Liver (tissue), 9 donors: ENCODE results near the gene SPRYD4. TPM values are rescaled to one million over a fixed set of nuclear protein-coding genes. Genes with fewer than 3 reads are reported as not detected.

Source experiments
- DNase-seq: peaks from one replicate; pipeline ENCODE4 v3.0.0-alpha.2; 2017; ENCODE audit warnings: low spot score
- H3K27ac ChIP-seq, 2 donors: one replicate each; pipeline ENCODE4 v1.7.0; 2013; ENCODE audit warnings: inconsistent platforms in 2 of 2, low read length in 2 of 2, control low read depth in 1 of 2, low read depth in 1 of 2, mild to moderate bottlenecking in 1 of 2
- H3K27me3 ChIP-seq, 4 donors: one replicate each; pipeline versions ENCODE4 v1.6.1 to v1.7.0; 2013; ENCODE audit warnings: low read length in 3 of 4, inconsistent platforms in 1 of 4, mild to moderate bottlenecking in 1 of 4, moderate library complexity in 1 of 4; ENCODE audit not compliant: control insufficient read depth in 4 of 4, insufficient read depth in 4 of 4
- H3K36me3 ChIP-seq, 4 donors: one replicate each; pipeline versions ENCODE4 v1.6.1 to v1.7.0; 2013; ENCODE audit warnings: low read length in 3 of 4, mild to moderate bottlenecking in 3 of 4, low read depth in 1 of 4, moderate library complexity in 1 of 4; ENCODE audit not compliant: control insufficient read depth in 4 of 4, insufficient read depth in 3 of 4
- H3K4me1 ChIP-seq, 4 donors: one replicate each; pipeline versions ENCODE4 v1.6.1 to v1.7.0; 2013; ENCODE audit warnings: low read length in 3 of 4, mild to moderate bottlenecking in 3 of 4, moderate library complexity in 1 of 4; ENCODE audit not compliant: control insufficient read depth in 4 of 4, insufficient read depth in 4 of 4
- H3K4me3 ChIP-seq, 3 donors: one replicate each; pipeline versions ENCODE4 v1.6.1 to v1.7.0; 2013; ENCODE audit warnings: low read length in 3 of 3, control low read depth in 1 of 3, low read depth in 1 of 3, mild to moderate bottlenecking in 1 of 3
- H3K9ac ChIP-seq, 2 donors: one replicate each; pipeline ENCODE4 v1.7.0; 2013; ENCODE audit warnings: low read length in 2 of 2, mild to moderate bottlenecking in 2 of 2, moderate library complexity in 2 of 2, control low read depth in 1 of 2, low read depth in 1 of 2
- H3K9me3 ChIP-seq, 4 donors: one replicate each; pipeline versions ENCODE4 v1.6.1 to v1.7.0; 2013; ENCODE audit warnings: low read length in 3 of 4; ENCODE audit not compliant: control insufficient read depth in 4 of 4
- EGR1 ChIP-seq, 2 donors: IDR thresholded peaks; 2 replicates each; pipeline ENCODE4 v1.6.1; 2016 to 2018; ENCODE audit warnings: antibody characterized with exemption in 2 of 2, low read depth in 2 of 2
- FOXA1 ChIP-seq: IDR thresholded peaks from 2 replicates; pipeline ENCODE4 v1.6.1; 2016; ENCODE audit warnings: antibody characterized with exemption
- FOXA2 ChIP-seq: IDR thresholded peaks from 2 replicates; pipeline ENCODE4 v1.6.1; 2016; ENCODE audit warnings: antibody characterized with exemption
- GABPA ChIP-seq, 2 donors: IDR thresholded peaks in 1 of 2; conservative IDR thresholded peaks in 1 of 2; 2 replicates each; pipeline ENCODE4 v1.6.1; 2016; ENCODE audit warnings: antibody characterized with exemption in 2 of 2, mild to moderate bottlenecking in 1 of 2, moderate library complexity in 1 of 2
- HNF4A ChIP-seq, 2 donors: conservative IDR thresholded peaks; 2 replicates each; pipeline ENCODE4 v1.6.1; 2016; ENCODE audit warnings: antibody characterized with exemption in 2 of 2, mild to moderate bottlenecking in 2 of 2
- HNF4G ChIP-seq: IDR thresholded peaks from 2 replicates; pipeline ENCODE4 v1.6.1; 2016; ENCODE audit warnings: antibody characterized with exemption
- JUND ChIP-seq, 2 donors: IDR thresholded peaks; 2 replicates each; pipeline ENCODE4 v1.6.1; 2016; ENCODE audit warnings: antibody characterized with exemption in 2 of 2
- NR2F2 ChIP-seq: IDR thresholded peaks from 2 replicates; pipeline ENCODE4 v1.6.1; 2016; ENCODE audit warnings: antibody characterized with exemption
- RAD21 ChIP-seq, 2 donors: IDR thresholded peaks; 2 replicates each; pipeline ENCODE4 v1.6.1; 2016; ENCODE audit warnings: antibody characterized with exemption in 2 of 2, mild to moderate bottlenecking in 2 of 2
- RXRA ChIP-seq, 2 donors: IDR thresholded peaks; 2 replicates each; pipeline ENCODE4 v1.6.1; 2017 to 2018; ENCODE audit warnings: antibody characterized with exemption in 2 of 2, mild to moderate bottlenecking in 1 of 2
- SP1 ChIP-seq: IDR thresholded peaks from 2 replicates; pipeline ENCODE4 v1.6.1; 2018; ENCODE audit warnings: antibody characterized with exemption, mild to moderate bottlenecking
- YY1 ChIP-seq: IDR thresholded peaks from 2 replicates; pipeline ENCODE4 v1.6.1; 2016; ENCODE audit warnings: antibody characterized with exemption, mild to moderate bottlenecking
- WGBS: extraction: QIAGEN DNeasy Blood & Tissue Kit; methylation state at CpG from one replicate; pipeline ENCODE4 v1.1.7; 2013; 5-methylcytosine and 5-hydroxymethylcytosine counted together
- polyA plus RNA-seq, 2 donors: library from polyadenylated mRNA; stranded (reverse) in 1 of 2; unstranded in 1 of 2; fragments of 200-250 nt in 1 of 2; fragments of >200 nt in 1 of 2; fragmentation: Nextera tagmentation in 1 of 2; extraction: Ambion mirVana in 1 of 2; gene quantifications; one replicate each; pipeline versions ENCODE4 v1.2.1 to v1.2.3, GENCODE V29; 2013 to 2015
- total RNA-seq, 2 donors: library from RNA; depleted of rRNA; stranded (reverse); fragments of >200 nt; gene quantifications; one replicate each; pipeline ENCODE4 v1.2.3, GENCODE V29; 2014
- TF ChIP-seq, protein P1 (sequence below): IDR thresholded peaks from 2 replicates; pipeline ENCODE4 v1.6.1; 2016; ENCODE audit warnings: antibody characterized with exemption
- TF ChIP-seq, protein P2 (sequence below): IDR thresholded peaks from 2 replicates; pipeline ENCODE4 v1.6.1; 2016; ENCODE audit warnings: antibody characterized with exemption
- TF ChIP-seq, protein P3 (sequence below): fragments of 150-350 bp; IDR thresholded peaks from 2 replicates; pipeline ENCODE4 v1.5.1; 2017; ENCODE audit warnings: improper control_type of control experiment, low read depth, low read length; ENCODE audit not compliant: missing input control
- TF ChIP-seq, protein P4 (sequence below): IDR thresholded peaks from 2 replicates; pipeline ENCODE4 v1.6.1; 2016; ENCODE audit warnings: antibody characterized with exemption
- TF ChIP-seq, protein P5 (sequence below): IDR thresholded peaks from 2 replicates; pipeline ENCODE4 v1.6.1; 2016; ENCODE audit warnings: antibody characterized with exemption, mild to moderate bottlenecking
- donor health status: healthy.
- donor health status: healthy.
- donor health status: healthy.
- donor health status: healthy.
- donor health status: healthy.

Gene SPRYD4
- total and polyA plus RNA-seq, 4 donors, result 3.8 to 13.0 (median 7.6) TPM

DNA sequence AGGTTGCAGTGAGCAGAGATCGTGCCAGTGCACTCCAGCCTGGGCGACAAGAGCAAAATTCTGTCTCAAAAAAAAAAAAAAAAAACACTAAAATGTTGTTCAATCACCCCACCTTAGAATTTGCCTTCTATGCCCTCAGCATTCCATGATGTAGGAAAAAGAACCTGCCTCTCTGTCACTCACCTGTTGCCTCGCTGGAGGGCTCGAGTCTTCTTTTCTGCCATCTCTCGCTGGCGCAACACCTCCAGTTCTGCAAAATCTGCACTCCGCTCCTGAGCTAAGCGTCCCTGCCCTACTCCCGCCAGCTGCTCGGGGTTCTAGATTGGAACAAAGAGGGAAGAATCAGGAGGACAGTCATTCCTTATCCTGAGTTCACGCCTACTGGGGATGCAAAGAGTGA is 37.1 kb upstream of the SPRYD4 start:
- Histone ChIP-seq H3K27ac (no peak overlapping the region), H3K4me3 (no peak overlapping the region), H3K4me1 (no peaks in the 10 kb centered on the region), H3K9me3 (no peaks in the 10 kb centered on the region), H3K27me3 (no peaks in the 10 kb centered on the region), H3K36me3 (peaks cover 5 to 31% (median 10%) of the 10 kb centered on the region in 4 donors), H3K9ac (no peak overlapping the region)
- no peak for DNase-seq
- TF ChIP-seq JUND (IDR thresholded peaks at IDR 0.05) (no peak), RAD21 (IDR thresholded peaks at IDR 0.05) (no peak), FOXA1 (no peak), HNF4A (conservative IDR thresholded peaks at IDR 0.05) (no peak)
- 96% methylated on average over 11 of the region's 11 CpGs for WGBS

DNA sequence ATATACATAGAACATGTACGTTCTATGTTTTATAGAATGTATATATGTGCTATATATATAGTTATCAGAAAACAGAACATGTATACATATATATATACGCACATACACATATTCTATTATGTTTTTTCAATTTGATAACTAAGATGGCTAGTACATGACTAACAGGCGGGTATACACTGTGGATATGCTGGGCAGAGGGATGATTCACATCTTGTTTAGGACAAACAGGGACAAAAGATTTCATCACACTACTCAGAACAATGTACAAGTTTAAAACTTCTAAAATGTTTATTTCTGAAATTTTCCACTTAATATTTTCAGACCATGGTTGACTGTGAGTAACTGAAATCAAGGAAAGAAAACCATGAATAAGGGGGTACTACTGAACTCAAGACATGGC is 36.5 kb upstream of the SPRYD4 start:
- Histone ChIP-seq H3K4me3 (no peak overlapping the region), H3K36me3 (peaks cover 5 to 31% (median 10%) of the 10 kb centered on the region in 4 donors), H3K9ac (no peak overlapping the region), H3K27ac (no peak overlapping the region), H3K4me1 (no peaks in the 10 kb centered on the region), H3K9me3 (no peaks in the 10 kb centered on the region), H3K27me3 (no peaks in the 10 kb centered on the region)
- 98% methylated on average over 3 of the region's 3 CpGs for WGBS
- TF ChIP-seq, protein P1, sequence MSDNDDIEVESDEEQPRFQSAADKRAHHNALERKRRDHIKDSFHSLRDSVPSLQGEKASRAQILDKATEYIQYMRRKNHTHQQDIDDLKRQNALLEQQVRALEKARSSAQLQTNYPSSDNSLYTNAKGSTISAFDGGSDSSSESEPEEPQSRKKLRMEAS, result no peak
- TF ChIP-seq, protein P2, sequence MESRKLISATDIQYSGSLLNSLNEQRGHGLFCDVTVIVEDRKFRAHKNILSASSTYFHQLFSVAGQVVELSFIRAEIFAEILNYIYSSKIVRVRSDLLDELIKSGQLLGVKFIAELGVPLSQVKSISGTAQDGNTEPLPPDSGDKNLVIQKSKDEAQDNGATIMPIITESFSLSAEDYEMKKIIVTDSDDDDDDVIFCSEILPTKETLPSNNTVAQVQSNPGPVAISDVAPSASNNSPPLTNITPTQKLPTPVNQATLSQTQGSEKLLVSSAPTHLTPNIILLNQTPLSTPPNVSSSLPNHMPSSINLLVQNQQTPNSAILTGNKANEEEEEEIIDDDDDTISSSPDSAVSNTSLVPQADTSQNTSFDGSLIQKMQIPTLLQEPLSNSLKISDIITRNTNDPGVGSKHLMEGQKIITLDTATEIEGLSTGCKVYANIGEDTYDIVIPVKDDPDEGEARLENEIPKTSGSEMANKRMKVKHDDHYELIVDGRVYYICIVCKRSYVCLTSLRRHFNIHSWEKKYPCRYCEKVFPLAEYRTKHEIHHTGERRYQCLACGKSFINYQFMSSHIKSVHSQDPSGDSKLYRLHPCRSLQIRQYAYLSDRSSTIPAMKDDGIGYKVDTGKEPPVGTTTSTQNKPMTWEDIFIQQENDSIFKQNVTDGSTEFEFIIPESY, result no peak
- TF ChIP-seq NR2F2 (no peak), HNF4A (conservative IDR thresholded peaks at IDR 0.05) (no peak), SP1 (no peak), RAD21 (IDR thresholded peaks at IDR 0.05) (no peak), HNF4G (no peak), GABPA (IDR thresholded peaks at IDR 0.05 in 1 of 2, conservative IDR thresholded peaks at IDR 0.05 in 1 of 2) (no peak), EGR1 (IDR thresholded peaks at IDR 0.05; ENCODE audit: low read depth in 2 of 2) (no peak), FOXA1 (no peak), RXRA (IDR thresholded peaks at IDR 0.05) (no peak), FOXA2 (no peak), YY1 (no peak)
- TF ChIP-seq, protein P3, sequence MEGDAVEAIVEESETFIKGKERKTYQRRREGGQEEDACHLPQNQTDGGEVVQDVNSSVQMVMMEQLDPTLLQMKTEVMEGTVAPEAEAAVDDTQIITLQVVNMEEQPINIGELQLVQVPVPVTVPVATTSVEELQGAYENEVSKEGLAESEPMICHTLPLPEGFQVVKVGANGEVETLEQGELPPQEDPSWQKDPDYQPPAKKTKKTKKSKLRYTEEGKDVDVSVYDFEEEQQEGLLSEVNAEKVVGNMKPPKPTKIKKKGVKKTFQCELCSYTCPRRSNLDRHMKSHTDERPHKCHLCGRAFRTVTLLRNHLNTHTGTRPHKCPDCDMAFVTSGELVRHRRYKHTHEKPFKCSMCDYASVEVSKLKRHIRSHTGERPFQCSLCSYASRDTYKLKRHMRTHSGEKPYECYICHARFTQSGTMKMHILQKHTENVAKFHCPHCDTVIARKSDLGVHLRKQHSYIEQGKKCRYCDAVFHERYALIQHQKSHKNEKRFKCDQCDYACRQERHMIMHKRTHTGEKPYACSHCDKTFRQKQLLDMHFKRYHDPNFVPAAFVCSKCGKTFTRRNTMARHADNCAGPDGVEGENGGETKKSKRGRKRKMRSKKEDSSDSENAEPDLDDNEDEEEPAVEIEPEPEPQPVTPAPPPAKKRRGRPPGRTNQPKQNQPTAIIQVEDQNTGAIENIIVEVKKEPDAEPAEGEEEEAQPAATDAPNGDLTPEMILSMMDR, result no peak
- TF ChIP-seq, protein P4, sequence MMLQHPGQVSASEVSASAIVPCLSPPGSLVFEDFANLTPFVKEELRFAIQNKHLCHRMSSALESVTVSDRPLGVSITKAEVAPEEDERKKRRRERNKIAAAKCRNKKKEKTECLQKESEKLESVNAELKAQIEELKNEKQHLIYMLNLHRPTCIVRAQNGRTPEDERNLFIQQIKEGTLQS, result no peak
- TF ChIP-seq, protein P5, sequence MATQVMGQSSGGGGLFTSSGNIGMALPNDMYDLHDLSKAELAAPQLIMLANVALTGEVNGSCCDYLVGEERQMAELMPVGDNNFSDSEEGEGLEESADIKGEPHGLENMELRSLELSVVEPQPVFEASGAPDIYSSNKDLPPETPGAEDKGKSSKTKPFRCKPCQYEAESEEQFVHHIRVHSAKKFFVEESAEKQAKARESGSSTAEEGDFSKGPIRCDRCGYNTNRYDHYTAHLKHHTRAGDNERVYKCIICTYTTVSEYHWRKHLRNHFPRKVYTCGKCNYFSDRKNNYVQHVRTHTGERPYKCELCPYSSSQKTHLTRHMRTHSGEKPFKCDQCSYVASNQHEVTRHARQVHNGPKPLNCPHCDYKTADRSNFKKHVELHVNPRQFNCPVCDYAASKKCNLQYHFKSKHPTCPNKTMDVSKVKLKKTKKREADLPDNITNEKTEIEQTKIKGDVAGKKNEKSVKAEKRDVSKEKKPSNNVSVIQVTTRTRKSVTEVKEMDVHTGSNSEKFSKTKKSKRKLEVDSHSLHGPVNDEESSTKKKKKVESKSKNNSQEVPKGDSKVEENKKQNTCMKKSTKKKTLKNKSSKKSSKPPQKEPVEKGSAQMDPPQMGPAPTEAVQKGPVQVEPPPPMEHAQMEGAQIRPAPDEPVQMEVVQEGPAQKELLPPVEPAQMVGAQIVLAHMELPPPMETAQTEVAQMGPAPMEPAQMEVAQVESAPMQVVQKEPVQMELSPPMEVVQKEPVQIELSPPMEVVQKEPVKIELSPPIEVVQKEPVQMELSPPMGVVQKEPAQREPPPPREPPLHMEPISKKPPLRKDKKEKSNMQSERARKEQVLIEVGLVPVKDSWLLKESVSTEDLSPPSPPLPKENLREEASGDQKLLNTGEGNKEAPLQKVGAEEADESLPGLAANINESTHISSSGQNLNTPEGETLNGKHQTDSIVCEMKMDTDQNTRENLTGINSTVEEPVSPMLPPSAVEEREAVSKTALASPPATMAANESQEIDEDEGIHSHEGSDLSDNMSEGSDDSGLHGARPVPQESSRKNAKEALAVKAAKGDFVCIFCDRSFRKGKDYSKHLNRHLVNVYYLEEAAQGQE, result no peak
- DNase-seq, result no peak
